ENCODE data around the gene LASP1.

LASP1 gene

DNA sequence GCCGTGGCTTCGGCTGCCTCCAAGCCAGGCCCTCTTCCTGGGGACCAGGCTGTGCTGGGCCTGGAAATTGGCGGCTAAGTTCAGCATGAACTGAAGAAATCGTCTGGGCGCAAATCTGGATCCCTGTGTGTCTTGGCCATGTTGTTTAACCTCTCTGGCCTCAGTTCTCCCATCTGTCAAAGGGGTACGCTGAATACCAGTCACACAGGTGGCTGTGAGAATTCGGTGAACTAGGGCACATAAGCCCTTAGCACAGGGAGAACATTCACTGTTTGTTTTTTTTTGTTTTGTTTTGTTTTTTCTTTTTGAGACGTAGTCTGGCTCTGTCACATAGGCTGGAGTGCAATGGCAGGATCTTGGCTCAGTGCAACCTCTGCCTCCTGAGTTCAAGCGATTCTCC, 19.0 kb downstream of the LASP1 start:
- no peak for DNase-seq (ENCODE audit: low spot score)

DNA sequence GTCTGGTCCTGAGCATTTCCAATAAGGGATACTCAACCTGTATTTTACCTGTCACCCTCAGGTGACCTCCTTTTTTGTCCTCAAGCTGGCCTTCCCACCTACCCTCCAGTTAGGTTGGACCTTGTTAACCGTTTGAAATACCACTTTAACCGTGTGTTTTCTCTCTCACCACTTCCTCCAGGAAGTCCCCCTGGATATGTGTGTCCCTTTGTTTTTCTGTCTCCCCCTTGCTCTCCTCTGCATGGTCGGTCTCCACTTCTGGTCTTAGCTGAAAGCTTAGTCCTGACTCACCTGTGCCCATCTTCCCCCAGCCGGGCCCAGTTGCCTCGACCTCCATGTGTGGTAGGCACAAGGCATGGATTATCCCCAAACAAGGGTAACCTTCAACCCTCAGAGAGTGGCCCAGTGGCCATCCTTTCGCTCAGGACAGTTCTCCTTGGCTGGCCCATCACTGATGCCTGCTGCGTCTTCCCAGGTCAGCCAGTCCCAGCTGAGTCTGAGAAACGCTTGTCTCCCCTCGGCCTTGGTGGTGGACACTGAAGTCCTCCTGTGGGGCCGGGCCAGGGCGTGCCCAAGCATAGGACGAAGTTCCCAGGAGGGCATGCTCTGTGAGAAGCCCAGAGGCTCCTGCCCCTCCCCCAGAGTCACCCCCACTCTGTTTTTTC, 20.0 kb downstream of the LASP1 start:
- no peak for DNase-seq (ENCODE audit: low spot score)

DNA sequence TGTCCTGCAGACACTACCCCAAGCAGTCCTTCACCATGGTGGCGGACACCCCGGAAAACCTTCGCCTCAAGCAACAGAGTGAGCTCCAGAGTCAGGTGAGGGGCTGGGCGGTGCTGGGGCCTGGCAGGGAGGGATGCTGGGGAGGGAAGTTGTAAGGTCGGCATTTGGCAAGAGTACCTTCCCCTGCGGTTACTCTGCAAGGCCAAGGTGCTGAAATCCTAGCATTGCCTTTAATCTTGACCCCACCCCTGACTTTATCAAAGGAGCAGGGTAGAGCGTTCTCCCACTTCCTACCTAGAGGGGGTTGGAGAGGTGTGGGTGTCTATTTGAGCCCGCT, 20.5 kb downstream of the LASP1 start:
- DNase-seq (ENCODE audit: low spot score): no peak

DNA sequence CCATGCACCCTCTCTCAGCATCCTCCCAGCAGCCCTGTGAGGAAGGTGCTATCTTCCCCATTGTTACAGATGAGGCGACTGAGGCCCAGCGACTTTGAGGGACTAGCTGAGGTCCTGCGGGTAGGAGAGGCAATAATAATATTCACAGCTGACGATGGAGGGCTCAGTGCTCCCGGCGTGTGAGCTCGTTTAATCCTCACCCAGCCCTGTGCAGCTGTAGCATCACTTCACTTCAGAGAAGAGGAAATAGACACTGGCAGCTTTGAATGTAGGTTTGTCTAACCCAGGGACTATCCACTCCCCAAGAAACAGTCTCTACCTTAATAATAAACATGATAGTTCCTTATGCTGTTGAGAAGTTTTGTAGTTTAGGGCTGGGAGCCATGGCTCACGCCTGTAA, 21.6 kb downstream of the LASP1 start:
- no peak for DNase-seq (ENCODE audit: low spot score)

DNA sequence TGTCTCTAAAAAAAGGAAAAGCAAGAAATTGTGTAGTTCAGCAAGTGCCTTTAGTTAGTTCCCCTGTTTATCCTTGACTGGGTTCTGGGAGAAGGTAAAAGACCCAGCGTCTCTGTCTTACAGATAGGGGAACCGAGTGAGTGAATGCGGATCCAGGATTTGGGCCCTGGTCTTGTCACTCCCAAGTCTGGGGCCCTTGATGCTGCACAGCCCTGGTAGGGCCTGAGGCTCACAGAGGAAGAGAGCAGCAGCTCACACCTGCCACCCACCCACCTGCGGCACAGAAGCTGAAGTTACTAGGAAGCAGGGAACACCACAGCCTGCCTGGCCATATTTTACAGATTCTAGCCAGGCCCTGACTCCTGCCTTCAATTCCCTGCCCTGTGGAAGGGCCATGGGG, 22.2 kb downstream of the LASP1 start:
- no peak for DNase-seq (ENCODE audit: low spot score)

DNA sequence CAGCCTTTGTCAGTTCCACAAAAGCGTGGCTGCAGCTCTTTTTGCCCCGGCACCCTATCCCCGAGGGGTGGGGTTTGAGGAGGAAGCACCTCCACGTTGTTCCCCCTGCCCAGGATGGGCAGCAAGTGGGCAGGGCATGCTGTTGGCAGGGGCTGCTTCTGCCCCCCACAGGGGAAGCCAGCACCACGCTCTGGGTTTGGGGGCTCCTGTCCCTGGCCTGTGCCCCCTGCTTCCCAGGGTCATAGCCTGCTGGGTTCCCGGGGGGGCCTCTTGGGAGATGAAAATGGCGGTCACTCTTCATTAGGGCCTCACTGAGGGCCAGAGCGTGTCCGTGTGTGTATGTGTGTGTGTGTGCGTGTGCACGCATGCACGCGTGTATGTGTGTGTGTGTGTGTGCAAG, 22.8 kb downstream of the LASP1 start:
- DNase-seq (ENCODE audit: low spot score): no peak

DNA sequence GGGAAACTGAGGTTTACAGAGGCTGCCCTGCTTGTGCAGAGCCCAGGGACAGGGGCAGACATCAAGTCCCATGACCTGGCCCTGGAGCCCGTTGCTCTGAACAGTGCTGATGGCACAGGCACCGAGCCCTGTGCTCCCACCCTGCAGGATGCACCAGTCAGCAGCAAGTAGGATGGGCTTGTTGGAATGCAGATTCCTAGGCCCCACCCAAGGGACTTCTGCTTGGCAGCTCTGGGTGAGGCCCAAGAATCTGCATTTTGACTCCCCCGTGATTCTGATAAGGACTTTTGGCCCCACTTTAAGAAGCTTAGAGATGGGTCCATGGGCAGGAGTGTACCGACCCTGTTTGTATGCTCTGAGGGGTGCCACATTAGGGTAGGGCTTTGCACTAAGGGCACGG, 23.3 kb downstream of the LASP1 start:
- no peak for DNase-seq (ENCODE audit: low spot score)

DNA sequence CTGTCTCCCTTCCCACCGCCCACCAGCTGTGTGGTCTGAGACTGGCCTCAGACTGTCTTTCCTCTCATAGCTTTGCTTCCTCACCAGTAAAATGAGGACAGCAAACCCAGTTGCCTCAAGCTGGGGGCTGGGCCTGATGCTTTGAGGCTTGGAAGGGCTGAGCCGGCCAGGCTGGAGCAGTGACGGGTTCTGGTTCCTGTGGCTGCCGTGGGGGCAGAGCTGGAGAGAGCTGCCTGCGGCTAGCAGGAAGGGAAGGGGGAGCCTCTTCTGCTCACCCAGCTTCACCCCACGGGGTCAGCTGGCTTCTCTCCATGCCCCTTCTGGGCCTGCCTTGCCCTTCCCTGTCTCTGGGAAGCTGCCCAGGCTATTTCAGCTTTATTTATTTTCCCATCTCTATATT, 23.7 kb downstream of the LASP1 start:
- no peak for DNase-seq (ENCODE audit: low spot score)

DNA sequence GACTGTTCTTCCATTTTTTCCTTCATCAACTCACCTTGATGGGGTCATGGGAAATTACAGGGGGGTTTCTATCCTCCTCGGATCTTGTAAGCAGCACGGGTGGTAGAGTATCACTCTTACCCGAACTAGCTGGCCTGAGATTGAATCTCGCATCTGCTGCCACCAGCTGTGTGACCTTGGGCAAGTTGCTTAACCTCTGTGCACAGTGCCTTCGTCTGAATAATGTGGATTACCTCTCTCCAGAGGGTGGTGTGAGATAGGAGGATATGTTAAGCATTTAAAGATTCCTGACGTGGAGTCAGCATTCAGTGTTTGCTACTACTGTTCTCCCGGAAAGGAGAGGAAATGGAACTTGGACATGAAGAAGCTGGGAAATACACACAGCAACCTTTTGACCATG, 24.4 kb downstream of the LASP1 start:
- no peak for DNase-seq (ENCODE audit: low spot score)

DNA sequence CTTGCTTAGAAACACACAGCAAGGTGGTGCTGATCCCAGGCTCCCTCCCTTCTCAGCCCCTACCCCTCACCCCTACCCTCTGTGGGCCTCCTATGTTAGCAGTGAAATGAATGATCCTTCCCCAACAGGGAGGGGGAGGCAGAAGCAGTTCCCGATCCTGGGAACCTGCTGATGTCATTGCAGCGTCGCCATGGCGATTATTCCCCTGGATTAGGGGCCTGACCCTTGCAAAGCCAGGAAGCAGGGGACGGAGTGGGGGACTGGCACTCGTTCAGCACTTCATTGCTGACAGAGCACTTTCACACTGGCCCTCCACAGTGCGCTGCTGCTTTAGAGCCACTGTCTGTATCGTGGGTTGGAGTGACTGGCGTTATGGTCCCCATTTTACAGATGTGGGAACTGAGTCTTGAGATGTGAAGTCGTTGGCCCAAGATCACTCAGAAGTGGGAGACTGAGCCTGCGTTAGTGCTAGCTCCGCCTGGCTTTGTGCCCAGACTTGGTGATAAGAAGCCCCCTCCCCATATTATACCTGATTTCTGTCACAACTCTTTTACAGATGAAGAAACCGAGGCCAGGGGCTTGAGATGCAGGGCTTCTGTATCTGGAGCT, 26.6 kb downstream of the LASP1 start:
- DNase-seq (ENCODE audit: low spot score): no peak

DNA sequence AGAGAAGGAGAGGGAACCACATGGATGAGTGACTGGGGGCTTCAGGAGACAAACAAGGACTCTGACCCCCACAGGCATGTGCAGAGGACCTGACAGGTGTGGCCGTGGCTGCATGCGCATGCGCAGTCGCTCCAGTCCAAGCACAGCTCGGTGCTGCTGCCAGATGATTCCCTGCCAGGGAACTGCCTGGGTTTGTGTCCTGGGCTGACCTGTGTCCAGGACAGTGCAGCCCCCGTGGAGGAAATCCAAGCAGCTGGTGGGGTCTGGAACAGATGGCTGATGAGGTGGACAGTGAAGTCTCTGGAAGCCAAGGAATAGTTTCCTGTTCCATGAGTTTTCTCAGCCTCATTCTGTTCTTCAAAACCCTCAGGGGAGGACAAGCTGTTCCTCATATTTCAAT, 27.3 kb downstream of the LASP1 start:
- DNase-seq (ENCODE audit: low spot score): no peak

DNA sequence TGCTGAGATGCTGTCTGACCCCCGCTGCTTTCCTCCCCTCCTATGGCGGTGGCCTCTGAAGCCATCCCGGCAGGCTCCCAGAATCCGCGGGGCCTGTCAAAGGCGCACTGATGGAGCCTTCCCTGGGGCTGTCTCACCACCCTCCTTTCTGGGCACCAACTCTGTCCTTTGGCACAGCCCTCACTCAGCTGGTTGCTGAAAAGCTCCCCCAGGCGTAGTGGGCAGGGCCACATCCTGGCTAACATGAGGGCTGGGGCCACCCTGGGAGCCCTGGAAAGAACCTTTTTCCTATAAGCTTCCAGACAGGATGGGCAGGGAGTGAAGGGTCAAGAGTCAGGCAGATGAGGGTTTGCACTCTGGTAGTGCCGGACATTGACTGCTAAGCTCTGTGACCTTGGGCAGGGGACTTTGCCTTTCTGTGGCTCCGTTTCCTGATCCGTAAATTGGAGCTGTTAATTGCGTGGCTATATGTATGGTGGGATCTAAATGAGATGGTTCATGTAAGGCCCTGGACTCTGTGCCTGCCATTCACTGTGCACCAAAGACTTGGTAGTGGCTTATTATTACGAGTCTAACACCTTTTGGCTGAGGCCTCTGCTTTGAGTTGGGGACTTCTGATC, 27.9 kb downstream of the LASP1 start:
- DNase-seq (ENCODE audit: low spot score): no peak

DNA sequence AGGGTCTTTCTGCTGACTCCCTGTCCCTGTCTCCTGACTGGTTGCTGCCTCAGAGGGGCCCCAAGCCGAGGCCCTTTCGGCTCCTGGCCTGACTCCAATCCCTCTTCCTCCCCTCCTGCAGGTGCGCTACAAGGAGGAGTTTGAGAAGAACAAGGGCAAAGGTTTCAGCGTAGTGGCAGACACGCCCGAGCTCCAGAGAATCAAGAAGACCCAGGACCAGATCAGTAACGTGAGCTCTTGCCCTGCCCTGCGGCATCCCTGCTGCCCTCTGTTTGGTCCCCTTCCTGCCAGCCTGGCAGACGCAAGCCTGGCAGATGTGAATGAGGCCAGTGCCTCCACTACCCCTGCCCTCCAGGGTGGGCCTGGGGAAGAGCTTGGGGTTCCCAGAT, 28.4 kb downstream of the LASP1 start:
- DNase-seq (ENCODE audit: low spot score): no peak

DNA sequence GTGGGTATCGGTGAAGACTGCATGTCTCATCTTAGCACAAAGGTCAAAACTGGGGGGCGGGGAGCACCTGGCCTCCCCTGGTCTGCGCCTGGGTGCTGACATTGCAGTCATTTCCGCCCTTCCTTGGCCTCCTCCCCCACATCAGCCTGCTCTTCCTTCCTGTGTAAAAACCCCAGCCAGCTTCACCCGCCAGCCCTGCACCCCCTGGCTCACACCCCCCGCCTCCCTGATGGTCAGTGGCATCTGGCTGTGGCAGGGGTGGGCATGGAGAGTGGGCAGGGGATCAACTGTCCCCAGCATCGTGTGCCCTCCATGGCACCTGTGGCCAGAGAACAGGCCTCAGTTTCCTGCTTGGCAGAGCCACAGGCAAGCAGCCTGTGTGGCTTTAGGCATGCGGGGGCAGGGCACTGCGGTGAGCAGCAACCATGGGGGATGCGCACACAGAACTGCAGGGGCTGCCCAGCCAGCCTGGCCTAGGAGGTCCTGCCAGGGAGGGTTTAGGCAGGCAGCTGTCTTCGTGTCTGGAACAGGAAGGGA, 29.0 kb downstream of the LASP1 start:
- no peak for DNase-seq (ENCODE audit: low spot score)

DNA sequence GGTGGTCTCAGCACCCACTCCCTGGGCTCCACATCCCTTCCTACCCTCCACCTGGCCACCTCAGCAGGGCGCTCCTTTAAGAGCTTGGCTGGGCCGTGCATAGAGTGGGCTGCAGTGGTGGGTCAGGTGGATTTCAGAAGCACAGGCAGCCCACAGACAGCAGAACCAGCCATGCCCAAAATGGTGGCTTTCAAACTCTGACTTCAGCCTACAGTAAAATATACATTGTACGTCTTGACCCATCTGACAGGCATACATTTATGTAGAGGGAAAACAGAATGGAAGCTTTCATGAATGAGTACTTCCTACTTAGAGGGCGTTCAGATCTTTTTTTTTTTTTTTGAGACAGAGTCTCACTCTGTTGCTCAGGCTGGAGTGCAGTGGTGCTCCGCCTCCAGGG, 29.6 kb downstream of the LASP1 start:
- DNase-seq (ENCODE audit: low spot score): no peak

DNA sequence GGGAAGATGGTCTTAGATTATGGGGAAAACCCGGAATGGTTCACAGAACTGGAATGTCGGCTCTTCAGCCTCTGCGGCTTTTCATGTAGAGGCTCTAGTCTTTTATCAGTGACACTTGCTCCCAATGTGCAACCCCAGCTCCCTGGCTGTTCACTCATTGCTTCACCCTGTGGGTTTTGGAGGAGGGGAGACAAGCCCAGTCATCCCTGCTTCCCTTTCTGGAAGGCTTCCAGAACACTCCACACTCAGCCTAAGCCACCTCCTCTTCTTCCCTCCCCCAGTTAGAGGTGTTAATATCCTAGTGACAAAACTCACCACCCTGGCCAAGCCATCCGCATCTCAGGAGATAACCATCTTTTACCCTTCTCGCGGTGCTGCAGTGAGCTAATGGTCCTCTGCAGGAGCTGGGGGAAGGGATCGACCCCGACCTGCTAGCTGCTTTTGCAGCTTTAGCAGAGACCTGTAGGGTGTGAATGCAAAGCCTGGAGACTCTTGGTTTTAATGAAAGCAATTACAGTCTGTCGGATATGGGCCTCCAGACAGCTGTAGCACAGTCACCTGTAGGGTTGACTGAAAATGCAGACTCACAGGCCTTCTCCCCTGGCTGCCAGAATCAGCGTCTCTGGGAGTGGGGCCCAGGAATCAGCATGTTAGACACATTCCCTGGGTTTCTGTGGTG, 31.3 kb downstream of the LASP1 start:
- no peak for DNase-seq (ENCODE audit: low spot score)

DNA sequence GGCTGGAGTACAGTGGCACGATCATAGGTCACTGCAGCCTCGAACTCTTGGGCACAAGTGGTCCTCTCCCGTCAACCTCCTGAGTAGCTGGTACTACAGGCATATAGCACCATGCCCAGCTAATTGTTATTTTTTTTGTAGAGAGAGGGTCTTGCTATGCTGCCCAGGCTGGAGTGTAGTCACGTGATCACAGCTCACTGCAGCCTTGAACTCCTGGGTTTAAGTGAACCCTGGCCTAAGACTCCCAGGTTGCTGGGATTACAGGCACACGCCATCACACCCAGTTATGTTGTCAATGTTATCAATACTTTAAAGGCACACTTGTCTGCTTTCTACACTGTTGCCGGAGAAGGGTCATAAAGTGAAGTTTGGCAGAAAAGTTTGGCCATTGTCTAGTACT, 33.5 kb downstream of the LASP1 start:
- DNase-seq (ENCODE audit: low spot score): no peak

DNA sequence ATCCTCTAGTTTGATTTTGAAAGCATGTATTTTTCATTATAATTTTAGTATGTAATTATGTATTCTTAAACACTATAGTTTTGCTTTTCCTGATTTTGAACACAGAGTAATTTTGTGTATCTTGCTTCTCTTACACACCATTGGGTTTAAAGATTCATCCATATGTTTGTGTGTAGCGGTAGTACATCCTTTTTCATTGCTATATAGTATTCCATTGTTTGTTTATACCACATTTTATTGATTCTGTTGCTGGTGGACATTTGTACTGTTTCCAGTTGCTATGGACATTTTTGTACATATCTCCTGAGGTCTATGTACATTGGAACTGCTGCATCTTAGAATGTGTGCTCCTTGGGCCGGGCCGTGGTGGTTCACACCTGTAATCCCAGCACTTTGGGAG, 35.0 kb downstream of the LASP1 start:
- DNase-seq (ENCODE audit: low spot score): no peak

DNA sequence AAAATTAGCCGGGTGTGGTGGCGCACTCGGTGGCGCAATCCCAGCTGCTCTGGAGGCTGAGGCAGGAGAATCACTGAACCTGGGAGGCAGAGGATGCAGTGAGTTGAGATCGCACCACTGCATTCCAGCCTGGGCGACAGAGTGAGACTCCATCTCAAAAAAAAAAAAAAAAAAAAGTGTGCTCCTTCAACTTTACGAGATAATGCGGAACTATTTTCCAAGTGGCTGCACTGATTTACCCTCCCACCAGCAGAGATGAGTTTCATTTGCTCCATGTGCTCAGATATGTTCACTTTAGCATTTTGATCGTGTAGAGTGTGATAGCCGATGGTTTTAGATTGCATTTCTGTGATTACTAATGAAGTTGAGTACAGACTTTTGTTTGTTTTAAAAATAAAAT, 35.5 kb downstream of the LASP1 start:
- no peak for DNase-seq (ENCODE audit: low spot score)

DNA sequence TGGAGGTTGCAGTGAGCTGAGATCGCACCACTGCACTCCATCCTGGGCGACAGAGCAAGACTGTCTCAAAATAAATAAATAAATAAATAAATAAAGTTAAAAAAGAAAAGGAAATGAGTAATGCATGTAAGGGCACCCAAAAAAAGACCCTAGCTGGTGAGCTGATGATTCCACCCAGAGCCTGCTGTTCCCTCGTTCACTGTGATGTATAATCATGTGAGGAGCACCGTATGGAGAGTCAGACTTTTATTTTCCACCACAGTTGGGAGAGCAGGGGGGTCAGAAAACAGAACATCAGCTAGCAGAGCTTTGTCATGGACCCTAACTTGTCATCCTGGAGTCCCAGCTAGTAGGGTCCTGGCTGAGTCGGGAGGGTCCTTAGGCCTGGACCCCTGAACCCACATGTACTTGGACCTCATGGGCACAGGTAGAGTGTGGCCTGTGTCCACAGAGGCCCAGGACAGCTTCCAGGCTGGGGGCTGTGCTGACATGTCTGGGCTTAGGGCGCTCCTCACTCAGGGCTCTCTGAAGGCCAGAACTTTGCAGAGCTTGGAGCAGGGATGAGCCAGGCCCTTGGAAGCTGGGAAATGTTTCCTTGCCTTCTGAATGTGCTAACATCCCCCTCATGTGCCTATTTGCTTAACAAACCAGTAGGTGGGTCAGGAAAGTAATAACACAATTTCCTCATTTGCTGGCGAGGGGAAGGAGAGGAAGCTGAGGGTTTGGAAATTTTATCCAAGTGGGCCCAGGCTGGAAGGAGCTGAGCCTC, 36.8 kb downstream of the LASP1 start:
- no peak for DNase-seq (ENCODE audit: low spot score)

DNA sequence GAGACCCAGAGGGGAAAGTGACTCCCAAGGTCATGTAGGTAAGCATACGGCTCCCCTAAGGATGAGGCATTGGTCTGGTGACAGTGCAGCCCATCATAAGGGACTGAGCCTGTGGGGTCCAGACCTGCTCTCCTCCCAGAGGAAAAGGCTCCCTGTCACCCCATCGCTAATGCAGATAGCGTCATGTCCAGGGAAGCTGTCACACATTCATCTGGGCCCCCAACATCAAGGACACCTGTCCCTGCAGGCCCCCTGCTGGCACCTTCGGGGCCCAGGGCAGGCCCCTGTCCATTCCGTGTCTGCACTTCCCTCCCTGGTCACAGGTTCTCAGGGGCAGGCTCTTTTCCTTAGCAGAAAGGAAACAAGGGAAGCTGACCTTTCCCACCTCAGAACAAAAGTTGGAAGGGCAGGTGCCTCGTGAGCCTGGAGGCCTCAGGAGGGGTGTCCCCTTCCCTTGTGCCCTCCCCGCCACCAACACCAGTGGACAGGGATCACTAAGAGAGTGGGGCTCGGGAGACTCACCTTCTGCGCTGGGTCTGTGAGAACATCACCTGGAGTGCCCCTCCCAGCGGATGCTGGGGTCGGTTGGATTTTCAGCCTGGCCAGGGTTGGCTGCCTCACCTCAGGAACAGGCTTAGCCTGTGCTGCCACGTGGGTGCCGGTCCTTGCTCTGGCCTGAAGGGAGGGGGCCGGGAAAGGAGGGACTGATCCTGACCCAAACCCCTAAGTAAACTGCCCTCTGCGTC, 38.2 kb downstream of the LASP1 start:
- DNase-seq (ENCODE audit: low spot score): no peak

DNA sequence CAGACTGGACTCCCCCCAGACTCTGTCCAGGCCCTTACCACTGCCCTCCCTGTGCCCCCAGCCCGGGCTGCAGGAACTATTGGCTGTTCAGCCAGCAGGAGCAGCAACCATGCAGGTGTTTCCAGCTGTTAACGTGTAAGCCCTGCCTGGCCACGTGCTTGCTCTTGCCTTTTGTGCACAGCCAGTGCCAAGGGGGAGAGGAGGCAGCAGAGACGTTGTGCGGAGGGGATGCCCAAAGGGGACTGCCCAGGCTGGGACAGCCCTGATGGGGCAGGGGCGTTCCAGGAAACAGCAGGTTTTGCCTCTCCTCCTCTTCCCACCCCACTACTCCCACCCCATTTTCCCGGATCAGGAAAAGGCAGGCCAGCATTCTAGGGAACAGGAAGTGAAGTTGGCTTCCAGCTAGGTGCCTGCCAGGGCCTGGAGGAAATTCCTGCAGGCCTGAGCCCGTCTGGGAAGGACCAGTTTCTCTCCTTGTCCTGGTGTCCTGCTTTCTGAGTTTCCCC, 38.9 kb downstream of the LASP1 start:
- no peak for DNase-seq (ENCODE audit: low spot score)
